ENCODE results near the gene HOXB2.

The HOXB2 gene

DNA sequence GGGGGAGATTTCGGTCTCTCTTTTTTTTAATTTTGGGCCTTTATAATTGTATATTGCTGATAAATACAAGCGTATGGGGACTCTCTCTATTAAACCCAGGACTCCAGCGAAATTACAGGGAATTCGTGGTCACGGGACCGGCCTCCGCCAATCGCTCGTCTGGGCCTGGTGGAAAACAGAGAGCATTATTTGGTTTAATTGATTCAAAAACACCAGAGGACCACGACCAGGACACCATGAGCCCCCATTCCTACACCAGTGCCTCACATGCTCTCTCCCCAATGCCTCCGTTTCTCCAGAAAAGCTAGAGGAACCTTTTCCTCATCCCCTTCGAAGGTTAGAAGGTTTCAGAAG, at the start of gene HOXB2:
TSS of gene HOXB2 (minus strand) at position 88 of the 354 bp plus-strand sequence. CDS start 198 bp downstream, outside the sequence.
- DNase-seq (ENCODE audit: low read depth in 2 of 2), result no peak

- DNase-seq (ENCODE audit: low read depth in 2 of 2), result peak; percentile 46 to 64
Observed at GRCh38 chr17:48593840-48594537, 49.1 kb upstream of the HOXB2 start.

DNA sequence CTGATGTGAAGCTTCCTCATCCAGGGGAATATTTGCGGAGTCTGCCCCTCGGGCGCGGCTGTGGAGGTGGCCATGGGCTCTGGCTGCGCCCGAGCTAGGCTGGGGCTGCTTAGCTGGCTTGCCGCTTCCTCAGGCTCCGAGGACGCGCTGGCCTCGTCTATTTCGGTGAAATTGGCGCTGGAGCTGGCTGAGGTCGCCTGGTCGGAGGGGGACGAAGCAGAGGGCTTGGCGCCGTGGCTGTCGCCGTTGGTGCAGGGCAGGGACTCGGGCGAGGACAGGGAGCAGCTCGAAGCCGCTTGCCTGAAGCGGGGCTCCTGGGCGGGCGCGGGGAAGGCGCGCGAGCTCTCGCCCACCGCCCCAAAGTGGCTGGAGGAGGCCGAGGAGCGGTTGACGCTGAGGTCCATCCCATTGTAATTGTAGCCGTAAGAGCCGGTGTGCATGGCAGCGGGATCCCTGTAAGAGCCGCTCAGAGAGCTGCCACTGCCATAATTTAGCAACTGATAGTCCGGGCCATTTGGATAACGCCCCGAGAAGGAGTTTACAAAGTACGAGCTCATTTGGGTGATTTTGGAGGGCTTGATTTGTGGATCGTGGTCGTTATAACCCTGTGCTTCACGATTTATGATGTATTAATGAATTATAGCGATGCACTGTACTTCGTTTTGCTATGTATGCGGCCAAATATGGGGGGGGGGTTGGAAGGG, 48.4 kb upstream of the HOXB2 start, which contains the start of gene HOXB5:
TSS of gene HOXB5 (minus strand) at position 654 of the 704 bp plus-strand sequence. CDS start at position 557, 97 bp downstream.
- no peak for DNase-seq (ENCODE audit: low read depth in 2 of 2)

DNA sequence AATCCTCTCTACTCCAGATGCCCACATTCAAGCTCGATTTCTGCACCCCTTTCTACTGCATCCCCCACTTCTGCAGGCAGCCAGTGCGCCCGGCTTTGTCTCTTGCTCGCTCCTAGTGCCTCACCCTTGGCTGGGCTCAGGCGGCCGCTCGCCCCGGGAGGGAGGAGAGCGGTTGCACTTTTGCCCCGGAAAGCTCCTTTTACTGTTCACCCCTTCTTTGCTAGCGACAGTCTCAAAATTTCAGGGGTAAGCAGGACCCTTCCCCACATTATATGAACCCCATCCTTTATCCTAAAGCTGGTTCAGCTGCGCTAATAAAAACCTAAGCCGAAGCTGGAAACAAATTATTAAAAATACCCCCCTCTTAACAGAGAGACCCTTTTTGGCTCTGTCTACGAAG, 47.7 kb upstream of the HOXB2 start:
- no peak for DNase-seq (ENCODE audit: low read depth in 2 of 2)

- no peak for DNase-seq (ENCODE audit: low read depth in 2 of 2)
Observed at GRCh38 chr17:48592057-48592514, 47.2 kb upstream of the HOXB2 start.

GRCh38 chr17:48591255-48592056, 46.5 kb upstream of the HOXB2 start:
- DNase-seq (ENCODE audit: low read depth in 2 of 2), result no peak

DNA sequence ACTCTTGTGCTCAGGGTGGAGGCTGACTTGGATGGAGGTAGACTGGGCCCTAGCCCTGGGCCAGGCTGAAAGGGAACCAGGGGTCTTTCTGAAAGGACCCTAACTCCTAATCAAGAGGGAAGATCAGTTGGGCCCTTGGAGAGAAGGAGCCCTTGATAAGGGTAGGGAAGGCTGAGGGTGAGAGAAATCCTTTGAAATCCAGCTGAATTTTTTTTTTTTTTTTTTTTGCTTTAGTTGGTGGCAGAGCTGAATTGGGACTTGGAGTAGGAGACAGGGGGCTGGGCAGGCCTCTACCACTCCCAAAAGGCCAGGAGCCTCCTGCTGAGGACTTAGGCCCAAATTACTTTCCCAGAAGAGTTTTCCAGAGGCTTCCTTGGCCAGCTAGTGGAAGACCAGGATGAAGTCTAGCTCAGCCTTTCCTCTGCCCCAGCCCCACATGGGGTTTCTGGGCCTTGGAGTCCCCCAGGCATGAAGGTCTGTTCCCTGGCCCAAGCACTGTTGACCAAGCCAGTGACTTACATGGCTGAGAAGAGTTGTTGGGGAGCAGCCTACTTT, 45.8 kb upstream of the HOXB2 start:
- DNase-seq (ENCODE audit: low read depth in 2 of 2), result no peak

- DNase-seq (ENCODE audit: low read depth in 2 of 2), result no peak
Observed at GRCh38 chr17:48589831-48590606, 45.1 kb upstream of the HOXB2 start, which contains the start of gene HOXB3. Gene HOXB3, minus strand, starts transcription at chr17:48590241. Its CDS starts 37,767 bp downstream, at chr17:48552474.

GRCh38 chr17:48589060-48589830, 44.3 kb upstream of the HOXB2 start:
- DNase-seq (ENCODE audit: low read depth in 2 of 2), result no peak

- no peak for DNase-seq (ENCODE audit: low read depth in 2 of 2)
Observed at GRCh38 chr17:48588528-48588927, 43.6 kb upstream of the HOXB2 start.

- DNase-seq (ENCODE audit: low read depth in 2 of 2), result no peak
Observed at GRCh38 chr17:48588074-48588415, 43.1 kb upstream of the HOXB2 start.

DNA sequence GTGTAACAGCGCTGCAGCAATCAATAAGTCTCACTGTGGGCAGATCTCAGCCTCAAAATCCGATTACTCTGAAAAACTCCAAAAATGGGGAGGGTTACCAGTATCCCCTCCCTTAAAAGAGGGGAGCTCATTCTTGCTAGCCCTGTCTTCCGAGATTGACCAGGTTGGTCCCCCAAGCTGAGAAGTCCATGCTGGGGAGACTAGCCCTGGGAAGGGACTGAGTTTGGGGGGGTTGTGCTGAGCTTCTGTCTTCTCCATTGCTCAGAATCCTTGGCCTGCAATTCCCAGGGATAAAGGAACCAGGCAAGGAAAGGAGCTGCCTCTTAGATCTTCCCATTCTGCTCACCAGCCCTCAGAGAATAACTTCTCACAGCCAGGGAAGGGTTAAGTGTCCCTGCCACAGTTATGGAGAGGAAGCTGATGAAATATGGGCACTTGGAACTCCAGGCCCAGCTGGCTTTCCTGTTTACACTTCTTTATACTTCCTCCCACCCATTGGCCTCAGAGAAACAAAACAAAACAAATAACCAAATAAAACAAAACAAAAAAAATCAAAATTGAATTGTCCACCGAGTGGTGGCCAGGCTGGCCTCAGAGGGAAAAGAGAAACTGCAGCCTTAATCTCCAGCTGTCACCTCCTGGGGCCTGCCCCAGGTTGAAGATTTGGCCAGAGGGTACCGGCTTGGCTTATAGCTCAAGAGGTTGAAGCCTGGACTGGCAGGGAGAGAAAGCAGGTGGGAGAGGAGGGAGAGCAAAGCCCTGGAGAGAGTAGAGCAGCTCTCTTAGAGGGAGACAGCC, 42.6 kb upstream of the HOXB2 start:
- no peak for DNase-seq (ENCODE audit: low read depth in 2 of 2)

DNA sequence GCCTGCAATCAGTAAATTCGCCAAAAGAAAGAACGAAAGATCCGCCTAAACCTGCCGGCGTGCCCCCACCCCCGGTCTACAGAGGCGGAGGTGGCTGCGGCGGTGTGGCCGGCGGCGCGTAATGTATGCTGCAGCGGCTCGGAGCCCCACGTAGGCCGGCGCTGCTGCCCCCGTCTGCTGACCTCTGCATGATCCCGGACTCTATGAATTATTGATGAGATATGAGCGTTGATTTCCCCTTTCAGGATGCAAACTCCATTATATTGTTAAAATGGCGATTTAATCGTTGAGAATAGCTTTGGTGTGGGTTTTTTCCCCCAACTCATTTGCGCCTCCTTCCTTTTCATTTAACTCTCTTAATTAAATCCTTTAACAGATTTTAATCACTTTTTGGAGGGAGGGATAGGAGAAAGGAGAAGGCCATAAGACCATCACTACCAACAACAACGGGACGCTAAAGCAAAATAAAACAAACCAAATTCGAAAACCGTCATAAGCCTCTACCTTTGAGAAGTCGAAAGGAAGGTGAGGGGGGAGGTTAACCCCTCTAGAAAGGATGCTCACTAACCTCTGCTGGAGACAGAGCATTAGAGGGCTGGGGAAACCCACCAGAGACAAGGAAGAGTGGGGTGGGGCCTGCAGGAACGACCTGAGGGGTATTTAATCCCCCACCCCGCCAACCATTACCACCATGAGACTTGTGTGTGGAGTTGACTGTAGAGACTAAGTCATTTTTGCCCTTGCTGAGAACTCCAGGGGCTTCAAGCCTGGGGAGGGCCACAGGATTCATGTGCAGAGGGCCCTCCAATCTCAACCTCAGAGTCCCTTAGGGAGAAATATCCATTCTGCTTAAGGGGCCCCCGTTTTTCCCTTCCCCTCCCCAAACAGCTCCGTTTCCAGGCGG, 41.7 kb upstream of the HOXB2 start:
- no peak for DNase-seq (ENCODE audit: low read depth in 2 of 2)

DNA sequence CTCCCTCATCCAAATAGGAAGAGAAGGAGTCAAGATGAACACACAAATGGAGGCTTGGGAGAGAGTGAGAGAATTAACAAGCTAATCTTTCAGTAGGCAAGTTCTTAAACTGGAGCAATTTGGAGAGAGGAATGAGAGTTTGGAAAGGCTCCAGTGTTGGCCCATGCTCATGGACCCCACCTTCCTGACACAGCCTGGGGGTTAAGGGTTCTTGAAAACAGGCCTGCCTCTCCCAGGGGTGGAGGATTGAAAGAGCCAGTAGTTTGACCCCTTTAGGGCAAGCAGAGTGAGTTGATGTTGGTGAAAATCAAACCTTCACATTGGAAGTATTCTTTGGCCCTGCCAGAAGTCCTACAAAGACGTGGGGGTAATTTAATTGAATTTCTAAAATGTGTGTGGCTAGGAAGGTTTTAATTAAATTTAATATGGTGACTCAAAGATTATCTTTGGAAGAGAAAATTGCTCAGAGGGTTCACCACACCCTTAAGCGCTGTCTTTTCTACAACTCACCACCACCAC, 39.4 kb upstream of the HOXB2 start:
- DNase-seq (ENCODE audit: low read depth in 2 of 2), result no peak

GRCh38 chr17:48583708-48584222, 38.9 kb upstream of the HOXB2 start:
- DNase-seq (ENCODE audit: low read depth in 2 of 2), result no peak

DNA sequence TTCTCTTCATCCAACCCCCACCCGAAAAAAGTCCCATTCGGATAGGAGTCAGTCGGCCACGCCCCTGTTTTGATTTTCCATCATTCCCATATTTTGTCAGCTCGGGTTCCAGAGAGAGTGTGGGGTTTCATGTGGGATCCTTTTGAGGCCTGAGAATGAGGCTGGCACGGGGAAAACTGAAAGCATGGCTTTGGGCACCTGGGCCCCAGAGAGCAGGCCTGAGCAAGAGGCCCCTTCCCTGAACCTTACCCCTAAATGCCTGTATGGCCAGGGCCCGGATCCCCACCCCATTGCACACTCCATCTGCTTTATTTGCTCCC, 37.8 kb upstream of the HOXB2 start:
- DNase-seq (ENCODE audit: low read depth in 2 of 2), result no peak

DNA sequence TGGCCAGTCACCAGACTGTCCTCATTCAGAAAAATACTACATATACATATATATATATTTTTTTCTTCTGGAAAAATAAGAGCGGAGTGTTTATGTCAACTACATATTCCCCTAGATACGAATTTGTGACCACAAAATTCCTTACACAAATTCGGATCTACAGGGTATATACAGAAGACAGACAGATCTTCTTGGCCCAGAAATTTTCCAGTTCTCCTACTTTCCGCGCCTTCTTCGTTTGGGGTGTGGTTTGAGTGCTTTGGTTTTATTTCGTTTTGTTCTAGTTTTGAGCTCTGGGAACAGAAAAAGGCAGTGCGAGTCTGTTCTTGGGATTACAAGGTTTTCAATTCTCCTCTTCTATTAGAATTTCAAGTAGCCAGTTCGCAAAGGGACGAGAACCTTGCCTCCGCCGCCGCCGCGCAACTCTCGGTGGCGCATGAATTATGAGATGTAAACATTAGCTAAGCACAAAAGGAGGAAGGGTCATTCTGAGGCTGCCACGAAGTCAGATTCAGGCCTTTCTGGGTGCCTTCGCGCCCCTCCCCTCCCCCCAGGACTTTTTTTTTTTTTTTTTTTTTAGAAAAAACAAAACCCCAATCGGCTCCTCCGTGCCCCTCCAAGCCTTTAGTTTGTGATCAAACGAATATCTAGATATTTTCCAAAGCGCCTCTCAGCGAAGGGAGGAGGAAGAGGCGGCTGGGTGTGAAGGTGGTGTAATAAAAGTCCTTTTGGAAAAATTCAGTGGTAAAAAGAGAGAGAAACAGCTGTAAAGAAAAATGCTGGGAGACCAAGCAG, 35.0 kb upstream of the HOXB2 start:
- DNase-seq (ENCODE audit: low read depth in 2 of 2), result no peak

- no peak for DNase-seq (ENCODE audit: low read depth in 2 of 2)
Observed at GRCh38 chr17:48579471-48579759, 34.5 kb upstream of the HOXB2 start.
